Endometrial microvascular endothelial cells (primary cell): ENCODE data around the gene GPSM3. TPM values are rescaled to one million over a fixed set of nuclear protein-coding genes. Genes with fewer than 3 reads are reported as not detected.
"Not testable (repeated sequence)": the region's sequence is repeated elsewhere in the genome, so short reads cannot be mapped to it uniquely, and the experiment has no call there.

Experiments
- in situ Hi-C: cut with HindIII; loops from 2 replicates; pipeline ENCODE4 v1.10.0; 2017; ENCODE audit warnings: low sequenced_read_pairs, low pct_unique_long_range_greater_than_20kb; ENCODE audit errors: inconsistent ontology term
- total RNA-seq: library from RNA; depleted of rRNA; stranded (reverse); fragments of >200 nt; gene quantifications from one replicate; pipeline ENCODE4 v1.2.3, GENCODE V29; 2015; ENCODE audit errors: inconsistent ontology term

GPSM3 gene
- total RNA-seq, 1 donor from 2014 or later = 31.0 TPM

DNA sequence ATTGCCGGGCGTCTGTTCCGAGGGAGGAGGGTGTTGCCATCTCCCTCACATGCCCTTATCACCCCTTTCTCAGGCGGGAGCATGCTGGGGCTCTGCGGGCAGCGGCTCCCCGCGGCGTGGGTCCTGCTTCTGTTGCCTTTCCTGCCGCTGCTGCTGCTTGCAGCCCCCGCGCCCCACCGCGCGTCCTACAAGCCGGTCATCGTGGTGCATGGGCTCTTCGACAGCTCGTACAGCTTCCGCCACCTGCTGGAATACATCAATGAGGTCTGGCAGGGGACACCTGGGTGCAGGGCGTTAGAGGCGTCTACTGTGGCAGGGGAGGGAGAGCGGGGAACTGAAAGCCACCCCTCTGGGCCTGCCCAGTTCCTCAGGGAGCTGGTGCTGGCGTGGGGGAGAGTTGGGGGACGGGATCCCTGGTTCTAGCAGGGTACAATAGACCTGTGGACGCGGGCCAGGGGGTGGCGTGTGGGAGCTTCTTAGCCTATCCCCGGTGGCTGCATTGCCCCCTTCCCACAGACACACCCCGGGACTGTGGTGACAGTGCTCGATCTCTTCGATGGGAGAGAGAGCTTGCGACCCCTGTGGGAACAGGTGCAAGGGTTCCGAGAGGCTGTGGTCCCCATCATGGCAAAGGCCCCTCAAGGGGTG, 37.8 kb downstream of the GPSM3 start:
- in situ Hi-C loops = no loop called here

DNA sequence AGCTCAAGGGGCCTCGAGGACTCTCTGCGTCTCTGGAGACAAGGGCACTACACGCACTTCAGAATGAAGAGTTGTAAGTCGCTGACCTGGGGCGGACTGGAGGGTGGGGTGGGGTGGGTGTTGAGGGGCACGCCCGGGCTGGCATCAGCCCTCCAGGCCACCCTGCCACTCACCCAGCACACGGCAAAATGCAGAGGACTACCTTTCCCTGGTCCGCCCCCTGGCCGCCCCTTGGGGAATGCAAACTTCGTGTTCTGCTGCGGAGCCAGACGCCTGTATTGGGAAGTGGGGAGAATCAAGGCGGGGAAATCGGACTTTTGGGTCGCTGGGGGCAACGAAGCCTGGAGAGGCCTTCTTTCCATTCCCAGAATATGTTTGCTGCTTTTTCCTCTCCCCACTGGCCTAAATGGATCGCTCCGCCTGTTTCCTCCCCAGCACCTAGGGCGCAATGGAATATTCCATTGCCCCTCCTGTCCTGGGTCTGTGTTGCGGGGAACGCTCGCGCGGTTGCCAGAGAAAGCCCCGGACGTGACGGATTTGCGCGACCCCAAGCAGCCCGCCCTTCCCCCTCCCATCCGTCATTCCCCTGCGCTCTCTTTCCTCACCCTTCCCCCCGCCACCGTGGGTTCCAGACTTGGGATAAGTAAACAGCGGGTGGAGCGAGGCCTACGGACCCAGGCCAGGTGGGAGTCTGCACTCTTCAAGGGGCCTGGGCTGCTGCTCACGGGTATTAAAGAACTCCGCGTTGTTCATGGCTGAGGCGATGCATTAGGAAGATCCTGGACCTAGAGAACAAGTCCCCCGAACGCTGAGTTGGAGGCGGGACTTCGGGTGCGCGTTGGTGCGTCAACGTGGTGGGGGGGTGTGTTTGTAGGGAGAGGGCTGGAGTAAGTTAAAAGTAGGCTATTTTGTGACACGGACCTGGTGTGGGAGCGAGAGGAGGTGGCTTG, 38.6 kb downstream of the GPSM3 start, which contains the start of gene PPT2:
TSS of gene PPT2 (plus strand) at position 578 of the 950 bp plus-strand sequence. CDS start 454 bp downstream, outside the sequence.
- in situ Hi-C loops = no loop called here

DNA sequence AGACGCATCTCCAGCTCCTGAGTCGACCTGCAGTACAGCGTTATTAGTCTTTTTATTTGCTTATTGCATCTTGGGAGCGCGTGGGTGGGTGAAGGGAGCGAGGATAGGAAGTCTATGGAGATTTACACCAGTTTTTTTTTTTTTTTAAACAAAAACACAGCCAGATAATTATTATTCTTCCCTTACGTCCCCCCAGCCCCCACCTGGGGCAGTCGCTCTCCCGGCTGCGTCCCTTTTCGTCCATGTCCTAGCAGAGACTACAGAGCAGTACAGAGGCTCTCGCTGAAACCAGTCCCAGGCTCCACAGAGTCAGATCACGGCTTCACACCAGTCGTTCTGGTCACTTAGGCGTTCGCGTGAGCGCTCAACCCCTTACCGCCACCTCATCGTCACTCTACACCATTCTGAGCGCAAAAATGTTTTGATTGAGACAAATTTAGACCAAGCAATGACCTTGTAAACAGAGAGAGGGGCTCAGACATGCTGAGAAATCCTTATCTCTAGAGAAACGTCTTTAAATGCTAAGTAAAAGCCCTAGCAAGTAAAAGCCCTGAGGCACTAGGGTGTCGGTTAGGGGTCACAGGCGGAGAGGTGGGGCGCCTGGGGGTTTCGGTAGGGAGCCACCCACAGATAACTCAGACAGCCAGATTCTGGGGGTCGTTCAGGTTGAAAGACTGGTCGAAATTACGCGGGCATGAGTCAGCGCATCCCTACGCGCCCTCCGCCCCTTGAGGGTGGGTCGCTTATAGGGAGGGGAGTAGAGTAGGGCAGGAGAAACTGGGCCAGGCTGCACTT, 39.5 kb downstream of the GPSM3 start:
- in situ Hi-C loops = no loop called here

DNA sequence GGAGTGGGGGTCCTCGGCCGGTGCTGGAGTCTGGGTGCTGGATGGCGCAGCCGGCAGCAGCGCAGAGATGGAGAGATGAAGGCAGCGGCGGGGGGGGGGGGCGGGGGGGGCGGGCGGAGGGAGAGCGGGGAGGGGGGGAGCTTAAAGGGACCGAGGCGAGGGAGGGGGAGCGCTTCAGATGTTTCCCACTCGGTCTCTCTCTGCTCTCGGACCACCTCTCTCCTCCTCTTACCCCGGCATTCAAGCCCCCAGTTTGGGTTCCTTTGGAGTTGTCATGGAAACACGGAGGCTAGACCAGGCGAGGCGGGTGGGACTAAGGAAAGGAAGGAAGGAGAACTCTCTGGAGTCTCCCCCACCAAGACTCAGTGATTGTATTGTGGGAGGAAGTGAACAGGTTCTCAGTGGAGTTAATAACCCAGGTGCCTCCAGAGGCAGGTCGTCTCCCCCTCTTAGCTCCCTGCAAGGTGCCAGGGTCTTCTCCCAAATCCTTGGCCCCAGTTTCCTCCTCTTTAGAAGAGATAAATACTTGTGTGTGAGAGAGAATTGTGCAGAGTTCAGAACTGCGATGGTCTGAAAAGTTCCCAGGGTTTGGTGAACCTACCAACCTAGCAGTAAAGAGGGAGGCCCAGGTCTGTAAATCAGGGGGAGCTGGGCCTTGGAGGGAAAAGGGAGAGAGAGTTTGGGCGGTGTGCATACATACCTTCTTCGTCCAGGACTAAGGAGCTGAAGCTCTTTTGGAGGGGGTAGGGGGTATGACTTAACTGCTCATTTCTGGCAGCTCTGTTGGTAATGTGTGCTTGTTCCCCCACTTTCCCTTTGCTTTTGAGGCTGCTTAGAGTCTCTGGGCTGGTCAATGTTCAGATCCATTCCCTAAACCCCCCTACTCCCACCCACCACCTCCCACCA, 40.3 kb downstream of the GPSM3 start, which contains the start of gene PRRT1:
TSS of gene PRRT1 (minus strand) at position 77 of the 906 bp plus-strand sequence. CDS start 112 bp downstream, outside the sequence.
- in situ Hi-C loops = no loop called here

DNA sequence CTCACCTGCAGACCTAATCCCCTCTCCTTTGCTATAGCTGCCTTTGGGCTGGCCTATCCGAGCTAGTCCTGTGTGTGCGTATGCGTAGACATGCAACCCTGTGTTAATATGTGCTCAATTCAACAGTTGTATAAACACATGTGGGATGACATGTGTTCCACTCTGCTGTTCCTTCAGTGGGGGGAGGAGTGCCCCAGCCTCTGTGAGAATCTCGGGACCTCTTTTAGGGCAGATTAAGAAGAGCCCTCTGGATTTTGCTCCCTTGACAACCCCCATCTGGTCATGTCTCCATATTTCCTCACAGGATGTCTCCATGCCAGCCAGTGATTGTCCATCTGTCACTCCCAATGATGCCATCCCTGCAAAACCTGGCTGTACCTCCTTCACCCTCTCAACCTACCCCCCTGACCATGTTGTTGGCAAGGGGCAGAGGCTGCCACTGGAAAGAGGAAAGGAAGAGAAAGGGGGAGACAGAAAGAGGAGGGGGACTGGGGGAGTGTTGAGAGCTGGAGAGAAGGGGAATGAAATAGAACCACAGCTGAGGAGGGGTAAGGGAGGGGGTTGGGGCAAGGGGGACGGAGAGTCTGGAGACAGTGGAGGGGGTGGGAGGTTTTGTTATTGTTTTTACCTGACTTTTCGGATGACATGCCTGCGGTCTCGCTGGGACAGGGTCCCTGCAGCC, 41.1 kb downstream of the GPSM3 start:
- in situ Hi-C loops = no loop called here

DNA sequence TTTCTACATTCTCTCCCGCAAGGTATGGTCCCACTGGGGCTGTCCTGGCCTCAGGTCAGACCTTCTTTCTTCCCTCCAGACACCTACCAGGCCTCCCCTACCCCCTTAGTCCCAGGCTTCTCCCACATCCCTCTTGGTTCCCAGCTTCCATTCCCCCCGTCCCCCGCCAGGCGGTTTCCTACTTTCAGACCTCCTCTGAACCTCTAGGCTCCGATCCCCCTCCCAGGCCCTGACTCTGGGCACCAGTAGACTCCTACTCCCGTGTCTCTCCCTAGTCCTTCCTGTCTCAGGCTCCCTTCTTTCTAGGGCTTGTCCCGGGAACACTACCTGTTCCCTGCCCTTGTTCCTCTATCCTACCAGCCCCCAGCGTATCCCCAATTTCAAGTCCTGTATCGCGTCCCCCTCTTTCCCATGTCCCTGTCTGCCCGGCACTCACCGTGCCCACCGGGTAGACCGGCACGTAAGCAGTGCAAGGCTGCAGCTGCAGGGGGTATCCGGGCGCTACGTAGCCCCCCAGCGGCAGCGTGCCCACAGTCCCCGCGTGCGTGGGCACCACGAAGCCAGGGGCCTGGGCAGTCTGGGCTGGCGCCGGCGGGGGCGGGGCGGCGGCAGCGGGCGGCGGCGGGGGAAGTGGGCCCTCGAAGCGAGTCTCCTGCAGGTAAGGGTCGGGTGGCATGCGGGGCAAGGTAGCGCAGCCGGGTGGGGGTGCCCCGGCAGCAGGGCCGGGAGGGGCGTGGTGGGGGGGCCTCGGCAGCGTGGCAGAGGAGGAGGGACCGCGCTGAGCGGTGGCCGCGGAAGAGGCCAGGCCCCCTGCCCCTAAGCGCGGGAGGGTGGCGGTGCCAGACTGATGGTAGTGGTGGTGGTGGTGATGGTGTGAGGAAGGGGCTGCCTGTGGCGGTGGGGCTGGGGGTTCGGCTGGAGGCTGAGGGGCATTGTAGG, 42.2 kb downstream of the GPSM3 start:
- in situ Hi-C loops = no loop called here

DNA sequence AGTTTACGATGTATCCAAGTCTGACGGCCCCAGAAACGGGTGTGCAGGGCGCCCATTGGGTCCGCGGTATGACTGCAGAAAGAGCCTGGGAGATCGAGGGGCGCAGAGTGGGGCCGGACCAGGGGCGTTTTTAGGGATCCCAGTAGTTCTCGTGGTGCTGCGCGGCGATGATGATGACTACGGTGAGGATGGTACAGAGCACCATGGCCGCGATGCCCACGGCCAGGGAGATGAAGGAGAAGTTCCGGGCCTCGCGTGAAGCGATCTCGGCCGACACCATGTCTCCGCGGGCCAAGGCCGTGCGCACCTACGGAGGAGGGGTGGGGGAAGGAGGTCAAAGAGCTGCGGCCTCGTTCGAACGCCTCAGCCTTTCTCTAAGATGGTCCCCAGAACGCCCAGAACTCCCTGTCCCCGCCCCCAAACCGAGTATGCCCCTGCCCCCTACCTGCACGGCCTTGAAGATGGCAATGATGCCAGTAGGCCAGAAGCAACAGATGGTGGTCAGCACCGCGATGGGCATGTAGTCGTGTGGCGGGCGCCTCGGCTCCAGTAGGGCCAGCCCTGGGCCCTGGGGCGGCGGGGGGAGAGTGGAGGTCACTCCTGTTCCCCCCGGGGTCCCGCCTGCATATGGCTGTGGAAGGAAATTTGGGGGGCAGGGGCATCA, 43.2 kb downstream of the GPSM3 start:
- in situ Hi-C loops = no loop called here

DNA sequence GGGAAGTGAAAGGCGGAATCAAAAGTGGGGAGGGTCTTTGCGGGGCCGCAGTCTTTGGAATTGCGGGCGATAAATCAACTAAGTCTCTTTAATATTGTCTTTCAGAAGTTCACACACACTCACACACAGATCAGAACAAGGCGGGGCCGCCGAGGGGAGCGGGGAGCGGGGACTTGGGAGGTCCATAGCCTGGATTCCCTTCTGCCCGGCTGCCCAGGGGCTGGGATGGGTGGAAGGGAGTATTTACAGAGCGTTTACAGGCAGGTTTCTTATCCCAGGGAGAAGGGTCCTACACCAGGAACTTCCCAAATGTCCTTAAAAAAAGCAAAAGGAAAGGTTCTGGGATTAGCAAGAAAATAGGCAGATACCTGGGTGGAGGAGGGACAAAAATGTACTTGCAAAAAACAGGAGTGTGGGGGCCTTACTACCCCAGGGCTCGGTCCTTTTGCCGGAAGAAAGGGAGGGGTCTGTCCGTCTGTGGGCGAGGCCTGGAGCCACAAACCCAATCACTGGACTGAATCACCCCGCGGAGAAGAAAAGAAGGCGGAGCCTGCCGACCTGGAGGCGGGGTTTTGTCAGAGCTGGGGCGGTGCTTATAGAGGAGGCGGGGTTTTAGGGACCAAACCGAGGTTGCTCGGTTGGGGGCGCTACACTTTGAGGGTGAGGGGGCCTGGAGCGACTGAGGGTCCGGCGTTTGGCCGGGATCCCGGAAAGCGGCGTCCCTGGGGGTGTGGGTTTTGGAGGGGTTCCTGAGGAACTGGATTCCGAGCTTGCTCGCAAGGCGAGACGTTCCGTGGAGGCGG, 44.0 kb downstream of the GPSM3 start:
- in situ Hi-C loops = no loop called here

DNA sequence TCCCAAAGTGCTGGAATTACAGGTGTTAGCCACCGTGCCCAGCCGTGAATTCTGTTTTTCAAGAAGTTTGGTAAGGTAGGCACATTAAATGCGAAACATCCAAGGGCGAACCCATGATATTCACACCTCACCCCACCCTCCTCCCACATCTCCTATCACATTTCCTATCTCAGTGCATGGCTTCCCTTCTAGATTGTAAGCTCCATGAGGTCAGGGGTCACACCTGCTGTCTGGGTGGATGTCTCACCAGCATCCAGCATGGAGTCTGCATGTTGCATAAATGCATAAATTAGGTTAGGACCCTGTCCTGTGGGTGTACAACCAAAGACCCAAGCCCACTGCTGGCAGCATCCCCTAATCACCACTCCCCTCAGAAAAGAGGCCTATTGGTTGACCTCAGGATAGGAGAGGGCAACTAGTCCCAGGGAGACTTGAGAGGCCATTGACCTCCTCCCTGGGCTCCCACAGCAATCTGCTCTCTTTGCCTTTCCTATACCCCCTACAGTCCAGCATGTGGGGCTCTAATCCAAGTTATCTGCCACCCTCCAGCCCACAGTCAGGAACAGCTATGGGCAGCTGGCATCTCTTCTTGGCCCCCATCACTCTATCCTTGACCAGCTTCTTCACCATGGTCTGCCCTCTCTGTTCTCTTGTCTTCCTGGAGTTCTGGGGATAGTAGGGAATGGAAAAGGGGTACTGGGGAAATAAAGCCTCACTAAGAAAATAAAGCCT, 44.9 kb downstream of the GPSM3 start:
- in situ Hi-C loops = no loop called here

DNA sequence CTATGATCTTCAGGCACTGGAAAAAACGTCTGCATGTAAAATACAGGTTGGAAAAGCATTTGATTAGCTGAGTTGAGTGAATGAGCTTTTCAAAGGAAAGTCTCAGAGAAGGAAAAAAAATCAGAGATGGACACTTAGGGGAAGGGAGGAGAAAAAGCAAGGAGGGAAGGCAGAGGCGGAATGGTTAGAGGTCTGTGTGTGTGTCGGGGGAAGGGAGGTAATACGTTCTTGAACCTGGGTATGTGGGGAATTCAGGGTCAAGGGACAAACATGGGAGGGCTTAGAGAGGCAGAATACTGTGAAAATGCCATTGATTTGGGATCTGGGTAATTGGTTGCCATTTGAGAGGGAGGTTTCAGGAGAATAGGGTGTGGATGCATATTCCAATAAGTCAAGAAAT, 45.8 kb downstream of the GPSM3 start:
- in situ Hi-C loops = no loop called here

DNA sequence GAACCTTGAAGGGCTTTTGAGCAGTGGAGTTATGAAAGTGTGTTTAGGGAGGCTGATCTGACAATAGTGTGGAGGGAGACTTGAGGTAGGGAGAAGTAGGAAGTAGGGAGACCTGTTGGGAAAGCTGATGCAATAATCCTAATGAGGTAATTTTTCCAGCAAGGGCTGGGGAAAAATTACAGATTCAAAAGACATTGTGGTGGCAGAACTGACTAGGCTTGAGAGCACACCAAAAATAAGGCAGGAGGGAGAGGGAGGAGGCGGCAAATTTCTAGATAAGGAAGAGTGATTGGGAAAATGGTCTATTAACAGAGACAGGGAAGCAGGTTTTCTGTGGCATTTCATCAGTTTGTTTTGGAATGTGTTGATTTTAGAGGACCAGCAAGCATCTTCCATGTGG, 46.2 kb downstream of the GPSM3 start:
- in situ Hi-C loops = no loop called here

DNA sequence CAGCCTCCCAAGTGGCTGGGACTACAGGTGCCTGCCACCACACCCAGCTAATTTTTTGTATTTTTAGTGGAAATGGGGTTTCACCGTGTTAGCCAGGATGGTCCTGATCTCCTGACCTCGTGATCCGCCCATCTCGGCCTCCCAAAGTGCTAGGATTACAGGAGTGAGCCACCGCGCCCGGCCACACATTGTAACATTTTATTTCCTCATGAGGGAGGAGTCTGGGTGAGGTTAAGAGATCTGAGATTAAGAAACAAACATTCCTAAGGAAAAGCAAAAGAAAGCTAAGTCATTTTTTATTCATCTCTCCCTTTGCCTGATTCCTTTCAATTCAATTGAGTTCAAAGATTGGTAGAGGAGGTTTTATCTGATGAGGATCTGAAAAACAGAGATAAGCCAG, 48.2 kb downstream of the GPSM3 start:
- in situ Hi-C loops = not testable (repeated sequence)
